ENCODE results near the gene PTH1R. TPM values are rescaled to one million over a fixed set of nuclear protein-coding genes. Genes with fewer than 3 reads are reported as not detected.

Gene PTH1R
- total RNA-seq, 1 experiment from 2014 or later: not detected

GRCh38 chr3:46882377-46883053 lies 5.0 kb downstream of the PTH1R start:
- DNase-seq (ENCODE audit: low spot score): no peak

GRCh38 chr3:46883054-46883829 lies 5.7 kb downstream of the PTH1R start:
- no peak for DNase-seq (ENCODE audit: low spot score)

- no peak for DNase-seq (ENCODE audit: low spot score)
These were observed 6.3 kb downstream of the PTH1R start for GRCh38 chr3:46883830-46884185.

GRCh38 chr3:46884427-46884826 lies 6.9 kb downstream of the PTH1R start:
- DNase-seq (ENCODE audit: low spot score): no peak

- no peak for DNase-seq (ENCODE audit: low spot score)
These were observed 7.4 kb downstream of the PTH1R start for GRCh38 chr3:46884929-46885328.

- no peak for DNase-seq (ENCODE audit: low spot score)
These were observed 8.1 kb downstream of the PTH1R start for GRCh38 chr3:46885612-46886011.

- DNase-seq (ENCODE audit: low spot score): no peak
These were observed 10.5 kb downstream of the PTH1R start for GRCh38 chr3:46887980-46888494.

GRCh38 chr3:46888705-46889104 lies 11.2 kb downstream of the PTH1R start:
- DNase-seq (ENCODE audit: low spot score): no peak

- DNase-seq (ENCODE audit: low spot score): no peak
These were observed 12.0 kb downstream of the PTH1R start for GRCh38 chr3:46889381-46890110.

GRCh38 chr3:46890132-46890531 lies 12.6 kb downstream of the PTH1R start:
- DNase-seq (ENCODE audit: low spot score): no peak

- DNase-seq (ENCODE audit: low spot score): no peak
These were observed 13.6 kb downstream of the PTH1R start for GRCh38 chr3:46891132-46891531.

- peak; percentile 65 for DNase-seq (ENCODE audit: low spot score)
These were observed 15.0 kb downstream of the PTH1R start for GRCh38 chr3:46892285-46893145.

GRCh38 chr3:46893146-46893748 lies 15.7 kb downstream of the PTH1R start:
- DNase-seq (ENCODE audit: low spot score): no peak

GRCh38 chr3:46893763-46894162 lies 16.2 kb downstream of the PTH1R start:
- DNase-seq (ENCODE audit: low spot score): no peak

GRCh38 chr3:46894256-46894655 lies 16.7 kb downstream of the PTH1R start:
- DNase-seq (ENCODE audit: low spot score): no peak

GRCh38 chr3:46895204-46895660 lies 17.7 kb downstream of the PTH1R start:
- DNase-seq (ENCODE audit: low spot score): peak; percentile 65

GRCh38 chr3:46895761-46896160 lies 18.2 kb downstream of the PTH1R start:
- DNase-seq (ENCODE audit: low spot score): no peak

GRCh38 chr3:46896386-46896785 lies 18.9 kb downstream of the PTH1R start:
- DNase-seq (ENCODE audit: low spot score): no peak

- DNase-seq (ENCODE audit: low spot score): no peak
These were observed 19.5 kb downstream of the PTH1R start for GRCh38 chr3:46897031-46897430.

GRCh38 chr3:46897829-46898320 lies 20.4 kb downstream of the PTH1R start:
- DNase-seq (ENCODE audit: low spot score): peak; percentile 15
